HFFc6 (cell line): ENCODE results near the gene EPHX1. TPM values are rescaled to one million over a fixed set of nuclear protein-coding genes. Genes with fewer than 3 reads are reported as not detected.
"Not testable (repeated sequence)": the region's sequence is repeated elsewhere in the genome, so short reads cannot be mapped to it uniquely, and the experiment has no call there.

Source experiments
- DNase-seq: peaks from one replicate; pipeline ENCODE4 v3.0.0-alpha.2; 2018
- H3K27ac Mint-ChIP-seq: 2 replicates; pipeline ENCODE4 v1.8.0; 2020; ENCODE audit warnings: mild to moderate bottlenecking, mixed read lengths
- H3K27me3 Mint-ChIP-seq: 2 replicates; pipeline ENCODE4 v1.8.0; 2021; ENCODE audit warnings: mild to moderate bottlenecking, moderate library complexity, mixed read lengths; ENCODE audit not compliant: insufficient read depth
- H3K36me3 Mint-ChIP-seq: 2 replicates; pipeline ENCODE4 v1.8.0; 2021; ENCODE audit warnings: low read depth, mixed read lengths
- H3K4me1 Mint-ChIP-seq: 2 replicates; pipeline ENCODE4 v1.8.0; 2020; ENCODE audit warnings: low read depth, mixed read lengths
- H3K4me3 Mint-ChIP-seq: 2 replicates; pipeline ENCODE4 v1.8.0; 2020; ENCODE audit warnings: mild to moderate bottlenecking, moderate library complexity, mixed read lengths
- H3K9me3 Mint-ChIP-seq: 2 replicates; pipeline ENCODE4 v1.8.0; 2020; ENCODE audit warnings: mild to moderate bottlenecking, mixed read lengths
- total RNA-seq, 6 experiments: library from RNA; stranded (reverse); fragmentation: NEBNext Ultra II Directional; extraction: Animal tissue kit (Norgen Biotek cat#: 25700); gene quantifications; 2 replicates in 1 of 6; 3 replicates in 5 of 6; pipeline ENCODE4 v1.2.3, GENCODE V29; 2021
- TF ChIP-seq, protein P1 (sequence below): fragments of 200-600 bp; sonication (generic); IDR thresholded peaks from 2 replicates; pipeline ENCODE4 v1.5.0; 2021; ENCODE audit warnings: antibody characterized with exemption, mild to moderate bottlenecking

Gene EPHX1
- total RNA-seq, 6 experiments from 2014 or later = 30.3 to 38.7 (median 34.9) TPM

DNA sequence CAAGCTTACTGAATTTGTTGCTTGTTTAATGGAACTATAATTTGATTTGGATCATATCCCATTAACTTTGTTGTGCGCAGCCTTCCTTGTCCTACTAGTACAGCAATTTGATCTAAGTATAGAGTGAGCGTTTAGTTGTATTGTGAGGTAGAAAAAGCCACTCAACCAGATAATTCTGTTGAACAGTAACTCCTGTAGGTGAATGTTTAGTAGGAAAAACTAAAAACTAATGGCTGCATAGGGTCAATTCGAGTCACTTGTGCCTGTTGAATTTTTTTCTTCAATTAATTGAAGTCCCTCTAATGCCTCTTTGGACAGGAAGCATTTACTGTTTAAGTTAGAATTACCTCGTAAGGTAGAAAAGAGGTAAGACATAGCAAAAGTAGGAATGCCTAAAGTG, 15.0 kb upstream of the EPHX1 start:
- no peaks in the 10 kb centered on the region for H3K4me1 Mint-ChIP-seq
- H3K36me3 Mint-ChIP-seq = peaks cover 40% of the 10 kb centered on the region
- TF ChIP-seq, protein P1, sequence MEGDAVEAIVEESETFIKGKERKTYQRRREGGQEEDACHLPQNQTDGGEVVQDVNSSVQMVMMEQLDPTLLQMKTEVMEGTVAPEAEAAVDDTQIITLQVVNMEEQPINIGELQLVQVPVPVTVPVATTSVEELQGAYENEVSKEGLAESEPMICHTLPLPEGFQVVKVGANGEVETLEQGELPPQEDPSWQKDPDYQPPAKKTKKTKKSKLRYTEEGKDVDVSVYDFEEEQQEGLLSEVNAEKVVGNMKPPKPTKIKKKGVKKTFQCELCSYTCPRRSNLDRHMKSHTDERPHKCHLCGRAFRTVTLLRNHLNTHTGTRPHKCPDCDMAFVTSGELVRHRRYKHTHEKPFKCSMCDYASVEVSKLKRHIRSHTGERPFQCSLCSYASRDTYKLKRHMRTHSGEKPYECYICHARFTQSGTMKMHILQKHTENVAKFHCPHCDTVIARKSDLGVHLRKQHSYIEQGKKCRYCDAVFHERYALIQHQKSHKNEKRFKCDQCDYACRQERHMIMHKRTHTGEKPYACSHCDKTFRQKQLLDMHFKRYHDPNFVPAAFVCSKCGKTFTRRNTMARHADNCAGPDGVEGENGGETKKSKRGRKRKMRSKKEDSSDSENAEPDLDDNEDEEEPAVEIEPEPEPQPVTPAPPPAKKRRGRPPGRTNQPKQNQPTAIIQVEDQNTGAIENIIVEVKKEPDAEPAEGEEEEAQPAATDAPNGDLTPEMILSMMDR = no peak
- no peaks in the 10 kb centered on the region for H3K9me3 Mint-ChIP-seq
- no peak for DNase-seq
- no peak overlapping the region for H3K4me3 Mint-ChIP-seq
- H3K27ac Mint-ChIP-seq = no peak overlapping the region
- H3K27me3 Mint-ChIP-seq = peaks cover 1% of the 10 kb centered on the region; the same call in 1 of the 2 replicates

DNA sequence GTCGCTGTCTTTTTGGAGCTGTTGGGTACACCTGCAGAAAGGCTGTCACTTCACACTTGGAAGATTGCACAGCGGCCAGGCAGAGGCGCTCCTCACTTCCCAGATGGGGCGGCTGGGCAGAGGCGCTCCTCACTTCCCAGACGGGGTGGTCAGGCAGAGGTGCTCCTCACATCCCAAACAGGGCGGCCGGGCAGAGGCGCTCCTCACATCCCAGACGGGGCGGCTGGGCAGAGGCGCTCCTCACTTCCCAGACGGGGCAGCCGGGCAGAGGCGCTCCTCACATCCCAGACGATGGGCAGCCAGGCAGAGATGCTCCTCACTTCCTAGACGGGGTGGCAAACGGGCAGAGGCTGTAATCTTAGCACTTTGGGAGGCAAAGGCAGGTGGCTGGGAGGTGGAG, 13.8 kb upstream of the EPHX1 start:
- H3K36me3 Mint-ChIP-seq = peaks cover 29% of the 10 kb centered on the region
- H3K27ac Mint-ChIP-seq, H3K27me3 Mint-ChIP-seq, H3K9me3 Mint-ChIP-seq, H3K4me3 Mint-ChIP-seq, H3K4me1 Mint-ChIP-seq, DNase-seq: not testable (repeated sequence)

DNA sequence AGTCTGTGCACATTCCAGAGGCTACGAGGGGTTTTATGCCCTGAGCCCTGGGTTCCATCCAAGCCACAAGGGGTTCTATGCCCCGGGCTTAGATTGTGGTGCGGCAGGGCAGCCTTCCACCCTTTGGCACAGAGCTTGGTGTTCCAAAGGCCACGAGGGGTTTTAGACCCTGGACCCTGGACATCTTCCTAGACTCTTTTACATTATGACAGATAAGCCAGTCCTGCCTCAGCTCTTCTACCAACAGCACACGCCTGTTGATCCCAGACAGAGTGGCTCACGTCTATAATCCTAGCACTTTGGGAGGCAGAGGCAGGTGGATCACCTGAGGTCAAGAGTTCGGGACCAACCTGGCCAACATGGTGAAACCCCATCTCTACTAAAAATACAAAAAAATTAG, 8.8 kb upstream of the EPHX1 start:
- H3K4me3 Mint-ChIP-seq, H3K27ac Mint-ChIP-seq, H3K27me3 Mint-ChIP-seq, H3K36me3 Mint-ChIP-seq, H3K9me3 Mint-ChIP-seq, H3K4me1 Mint-ChIP-seq, DNase-seq: not testable (repeated sequence)

DNA sequence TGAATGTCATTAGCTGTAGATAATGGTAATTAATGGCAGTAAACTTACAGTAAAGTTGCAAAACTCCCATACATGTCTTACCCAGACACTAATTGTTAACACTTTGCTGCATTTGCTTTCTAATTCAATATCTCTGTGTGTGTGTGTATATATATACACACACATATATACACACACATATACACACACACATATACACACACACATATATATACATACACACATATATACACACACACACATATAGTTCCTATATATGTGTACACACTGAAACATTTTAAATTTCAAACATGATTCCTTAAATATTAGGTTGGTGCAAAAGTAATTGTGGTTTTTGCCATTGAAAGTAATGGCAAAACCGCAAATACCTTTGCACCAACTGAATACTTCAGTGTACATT, 3.7 kb upstream of the EPHX1 start:
- no peak overlapping the region for H3K4me3 Mint-ChIP-seq
- no peak for DNase-seq
- H3K27ac Mint-ChIP-seq = no peak overlapping the region
- H3K36me3 Mint-ChIP-seq = peaks cover 5% of the 10 kb centered on the region; the same call in 1 of the 2 replicates
- TF ChIP-seq, protein P1 = no peak
- peaks cover 20% of the 10 kb centered on the region for H3K4me1 Mint-ChIP-seq
- peaks cover 2% of the 10 kb centered on the region; the same call in 1 of the 2 replicates for H3K27me3 Mint-ChIP-seq
- H3K9me3 Mint-ChIP-seq = no peaks in the 10 kb centered on the region

DNA sequence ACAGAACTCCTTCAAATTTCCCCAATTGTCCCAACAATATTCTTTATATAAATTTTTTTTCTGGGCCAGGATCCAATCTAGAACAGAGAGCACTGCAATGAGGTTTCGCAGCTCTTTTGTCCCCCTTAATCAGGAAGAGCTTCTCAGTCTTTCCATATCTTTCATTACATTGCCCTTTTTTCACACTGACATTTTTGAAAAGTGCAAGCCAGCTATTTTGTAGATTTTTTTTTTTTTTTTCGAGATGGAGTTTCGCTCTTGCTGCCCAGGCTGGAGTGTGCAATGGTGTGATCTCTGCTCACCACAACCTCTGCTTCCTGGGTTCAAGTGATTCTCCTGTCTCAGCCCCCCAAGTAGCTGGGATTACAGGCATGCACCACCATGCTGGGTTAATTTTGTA, 3.2 kb upstream of the EPHX1 start:
- H3K27me3 Mint-ChIP-seq, H3K4me3 Mint-ChIP-seq, H3K9me3 Mint-ChIP-seq, DNase-seq, H3K36me3 Mint-ChIP-seq, H3K27ac Mint-ChIP-seq: not testable (repeated sequence)
- H3K4me1 Mint-ChIP-seq = peaks cover 25% of the 10 kb centered on the region

DNA sequence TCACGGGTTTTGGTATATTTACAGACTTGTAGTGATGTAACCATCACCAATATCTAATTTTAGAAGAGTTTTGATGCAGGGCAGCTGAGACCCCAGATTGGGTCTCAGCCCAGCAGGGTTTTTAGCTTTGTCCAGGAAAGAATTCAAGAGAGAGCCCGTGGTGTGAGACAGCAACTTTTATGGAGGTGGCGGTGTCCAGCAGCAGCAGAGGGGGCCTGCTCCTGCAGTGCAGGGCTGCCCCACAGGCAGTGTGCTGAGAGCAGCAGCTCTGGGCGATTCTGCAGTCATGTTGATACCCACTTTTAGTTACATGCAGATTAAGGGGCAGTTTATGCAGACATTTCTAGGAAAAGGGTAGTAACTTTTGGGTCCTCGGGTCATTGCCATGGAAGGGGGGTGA, 1.8 kb upstream of the EPHX1 start:
- Mint-ChIP-seq H3K9me3 (no peaks in the 10 kb centered on the region), H3K4me3 (no peak overlapping the region), H3K36me3 (peaks cover 5% of the 10 kb centered on the region; the same call in 1 of the 2 replicates), H3K27me3 (no peaks in the 10 kb centered on the region), H3K4me1 (peaks cover 33% of the 10 kb centered on the region), H3K27ac (no peak overlapping the region)
- DNase-seq = no peak
- TF ChIP-seq, protein P1 = no peak

DNA sequence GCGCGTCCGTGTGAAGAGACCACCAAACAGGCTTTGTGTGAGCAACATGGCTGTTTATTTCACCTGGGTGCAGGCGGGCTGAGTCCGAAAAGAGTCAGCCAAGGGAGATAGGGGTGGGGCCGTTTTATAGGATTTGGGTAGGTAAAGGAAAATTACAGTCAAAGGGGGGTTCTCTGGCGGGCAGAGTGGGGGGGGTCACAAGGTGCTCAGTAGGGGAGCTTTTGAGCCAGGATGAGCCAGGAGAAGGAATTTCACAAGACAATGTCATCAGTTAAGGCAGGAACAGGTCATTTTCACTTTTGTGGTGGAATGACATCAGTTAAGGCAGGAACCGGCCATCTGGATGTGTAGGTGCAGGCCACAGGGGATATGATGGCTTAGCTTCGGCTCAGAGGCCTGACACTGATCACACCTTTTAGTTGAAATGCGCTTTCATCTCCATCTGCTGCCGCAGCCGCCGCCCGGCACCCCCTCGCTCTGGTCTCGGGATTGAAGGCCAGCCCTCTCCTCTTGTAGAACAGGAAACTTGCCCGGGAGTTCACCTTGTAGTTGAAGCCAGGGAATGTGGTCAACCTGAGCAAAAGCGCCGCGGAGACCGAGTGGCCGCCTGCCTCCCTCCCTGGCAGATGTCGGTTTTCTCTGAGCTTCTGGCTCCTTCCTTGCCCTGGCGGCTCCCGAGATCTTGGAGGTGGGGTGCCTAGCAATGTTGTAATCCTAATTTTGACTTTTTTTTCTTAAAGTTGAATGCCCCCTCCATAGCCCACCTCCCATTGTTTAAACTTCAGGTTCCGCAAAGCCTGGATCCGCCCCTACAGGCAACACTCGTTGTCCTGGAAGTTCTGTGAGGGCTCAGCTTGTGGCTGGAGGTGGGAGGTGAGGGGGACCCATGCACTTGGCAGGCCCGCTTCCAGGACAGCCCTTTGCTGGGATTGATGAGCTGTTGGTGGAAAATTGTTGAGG, 935 bp downstream of the EPHX1 start:
- H3K9me3 Mint-ChIP-seq, H3K27me3 Mint-ChIP-seq, H3K36me3 Mint-ChIP-seq, DNase-seq: not testable (repeated sequence)
- peaks cover 34% of the 10 kb centered on the region for H3K4me1 Mint-ChIP-seq
- H3K4me3 Mint-ChIP-seq = peak overlapping the region; percentile 89
- peak overlapping the region; percentile 74 for H3K27ac Mint-ChIP-seq
